Peyer's patch (tissue), 4 donors: ENCODE results near the gene ZNF205.

Experiments used
- POLR2A ChIP-seq, 2 donors: fragments of 450-650 bp; IDR thresholded peaks; one replicate each; pipeline ENCODE4 v1.5.1; 2017; ENCODE audit warnings: antibody characterized with exemption in 2 of 2, mild to moderate bottlenecking in 2 of 2, moderate library complexity in 2 of 2
- TF ChIP-seq, protein P1 (sequence below), 6 experiments: fragments of 450-650 bp in 4 of 6; fragments of 200-600 bp in 2 of 6; sonication (generic) in 1 of 6; IDR thresholded peaks; one replicate each; pipeline ENCODE4 v1.5.1; 2017 to 2019; ENCODE audit warnings: antibody characterized with exemption in 6 of 6, mild to moderate bottlenecking in 3 of 6, moderate library complexity in 1 of 6

- TF ChIP-seq, protein P1, sequence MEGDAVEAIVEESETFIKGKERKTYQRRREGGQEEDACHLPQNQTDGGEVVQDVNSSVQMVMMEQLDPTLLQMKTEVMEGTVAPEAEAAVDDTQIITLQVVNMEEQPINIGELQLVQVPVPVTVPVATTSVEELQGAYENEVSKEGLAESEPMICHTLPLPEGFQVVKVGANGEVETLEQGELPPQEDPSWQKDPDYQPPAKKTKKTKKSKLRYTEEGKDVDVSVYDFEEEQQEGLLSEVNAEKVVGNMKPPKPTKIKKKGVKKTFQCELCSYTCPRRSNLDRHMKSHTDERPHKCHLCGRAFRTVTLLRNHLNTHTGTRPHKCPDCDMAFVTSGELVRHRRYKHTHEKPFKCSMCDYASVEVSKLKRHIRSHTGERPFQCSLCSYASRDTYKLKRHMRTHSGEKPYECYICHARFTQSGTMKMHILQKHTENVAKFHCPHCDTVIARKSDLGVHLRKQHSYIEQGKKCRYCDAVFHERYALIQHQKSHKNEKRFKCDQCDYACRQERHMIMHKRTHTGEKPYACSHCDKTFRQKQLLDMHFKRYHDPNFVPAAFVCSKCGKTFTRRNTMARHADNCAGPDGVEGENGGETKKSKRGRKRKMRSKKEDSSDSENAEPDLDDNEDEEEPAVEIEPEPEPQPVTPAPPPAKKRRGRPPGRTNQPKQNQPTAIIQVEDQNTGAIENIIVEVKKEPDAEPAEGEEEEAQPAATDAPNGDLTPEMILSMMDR (IDR thresholded peaks at IDR 0.05): no peak
- TF ChIP-seq POLR2A (IDR thresholded peaks at IDR 0.05): no peak
These were observed 42.8 kb downstream of the ZNF205 start for GRCh38 chr16:3155181-3155580.
